ENCODE measurements around the gene P2RY8.

The P2RY8 gene

GRCh38 chrX:1536712-1537030 is 314 bp downstream of the P2RY8 start:
- no peak overlapping the region for H3K27ac ChIP-seq (ENCODE audit: low read length)
- H3K27me3 ChIP-seq (ENCODE audit: insufficient read depth, low read length), result no peaks in the 10 kb centered on the region
- H3K4me1 ChIP-seq (ENCODE audit: insufficient read depth, low read length), result no peaks in the 10 kb centered on the region
- H3K4me3 ChIP-seq (ENCODE audit: low read length), result no peak overlapping the region
- no peaks in the 10 kb centered on the region for H3K9me3 ChIP-seq (ENCODE audit: insufficient read depth, low read depth, low read length)
- H3K9ac ChIP-seq (ENCODE audit: low read depth, low read length), result no peak overlapping the region
- H3K36me3 ChIP-seq (ENCODE audit: insufficient read depth, low read depth, low read length), result no peaks in the 10 kb centered on the region

- no peak overlapping the region for H3K27ac ChIP-seq (ENCODE audit: low read length)
- no peak overlapping the region for H3K9ac ChIP-seq (ENCODE audit: low read depth, low read length)
- no peak overlapping the region for H3K4me3 ChIP-seq (ENCODE audit: low read length)
- H3K36me3 ChIP-seq (ENCODE audit: insufficient read depth, low read depth, low read length), result no peaks in the 10 kb centered on the region
- no peaks in the 10 kb centered on the region for H3K27me3 ChIP-seq (ENCODE audit: insufficient read depth, low read length)
- no peaks in the 10 kb centered on the region for H3K4me1 ChIP-seq (ENCODE audit: insufficient read depth, low read length)
- H3K9me3 ChIP-seq (ENCODE audit: insufficient read depth, low read depth, low read length), result no peaks in the 10 kb centered on the region
Observed at GRCh38 chrX:1535241-1536041, 1.5 kb downstream of the P2RY8 start.

- Histone ChIP-seq H3K4me1 (ENCODE audit: insufficient read depth, low read length) (no peaks in the 10 kb centered on the region), H3K9me3 (ENCODE audit: insufficient read depth, low read depth, low read length) (no peaks in the 10 kb centered on the region), H3K27ac (ENCODE audit: low read length) (no peak overlapping the region), H3K27me3 (ENCODE audit: insufficient read depth, low read length) (no peaks in the 10 kb centered on the region), H3K9ac (ENCODE audit: low read depth, low read length) (no peak overlapping the region), H3K4me3 (ENCODE audit: low read length) (no peak overlapping the region; the same call in 1 of the 2 replicates), H3K36me3 (ENCODE audit: insufficient read depth, low read depth, low read length) (no peaks in the 10 kb centered on the region)
Observed at GRCh38 chrX:1534301-1535168, 2.5 kb downstream of the P2RY8 start.

- no peaks in the 10 kb centered on the region for H3K27me3 ChIP-seq (ENCODE audit: insufficient read depth, low read length)
- H3K27ac ChIP-seq (ENCODE audit: low read length), result no peak overlapping the region
- H3K9ac ChIP-seq (ENCODE audit: low read depth, low read length), result no peak overlapping the region
- no peaks in the 10 kb centered on the region for H3K36me3 ChIP-seq (ENCODE audit: insufficient read depth, low read depth, low read length)
- H3K4me3 ChIP-seq (ENCODE audit: low read length), result no peak overlapping the region
- no peaks in the 10 kb centered on the region for H3K4me1 ChIP-seq (ENCODE audit: insufficient read depth, low read length)
- no peaks in the 10 kb centered on the region for H3K9me3 ChIP-seq (ENCODE audit: insufficient read depth, low read depth, low read length)
Observed at GRCh38 chrX:1533058-1533457, 3.9 kb downstream of the P2RY8 start.

- no peaks in the 10 kb centered on the region for H3K27me3 ChIP-seq (ENCODE audit: insufficient read depth, low read length)
- H3K27ac ChIP-seq (ENCODE audit: low read length), result no peak overlapping the region
- no peak overlapping the region for H3K4me3 ChIP-seq (ENCODE audit: low read length)
- no peaks in the 10 kb centered on the region for H3K4me1 ChIP-seq (ENCODE audit: insufficient read depth, low read length)
- H3K9ac ChIP-seq (ENCODE audit: low read depth, low read length), result no peak overlapping the region
- H3K9me3 ChIP-seq (ENCODE audit: insufficient read depth, low read depth, low read length), result no peaks in the 10 kb centered on the region; the same call in 1 of the 2 replicates
- H3K36me3 ChIP-seq (ENCODE audit: insufficient read depth, low read depth, low read length), result no peaks in the 10 kb centered on the region
Observed at GRCh38 chrX:1531096-1531890, 5.7 kb downstream of the P2RY8 start.

- H3K9ac ChIP-seq (ENCODE audit: low read depth, low read length), result no peak overlapping the region
- no peak overlapping the region for H3K4me3 ChIP-seq (ENCODE audit: low read length)
- H3K27me3 ChIP-seq (ENCODE audit: insufficient read depth, low read length), result no peaks in the 10 kb centered on the region
- no peaks in the 10 kb centered on the region for H3K36me3 ChIP-seq (ENCODE audit: insufficient read depth, low read depth, low read length)
- no peaks in the 10 kb centered on the region; the same call in 1 of the 2 replicates for H3K9me3 ChIP-seq (ENCODE audit: insufficient read depth, low read depth, low read length)
- no peaks in the 10 kb centered on the region for H3K4me1 ChIP-seq (ENCODE audit: insufficient read depth, low read length)
- H3K27ac ChIP-seq (ENCODE audit: low read length), result no peak overlapping the region
Observed at GRCh38 chrX:1529756-1530155, 7.2 kb downstream of the P2RY8 start.

- Histone ChIP-seq H3K27ac (ENCODE audit: low read length) (no peak overlapping the region), H3K9ac (ENCODE audit: low read depth, low read length) (no peak overlapping the region), H3K9me3 (ENCODE audit: insufficient read depth, low read depth, low read length) (no peaks in the 10 kb centered on the region; the same call in 1 of the 2 replicates), H3K4me1 (ENCODE audit: insufficient read depth, low read length) (no peaks in the 10 kb centered on the region), H3K36me3 (ENCODE audit: insufficient read depth, low read depth, low read length) (no peaks in the 10 kb centered on the region), H3K4me3 (ENCODE audit: low read length) (no peak overlapping the region), H3K27me3 (ENCODE audit: insufficient read depth, low read length) (no peaks in the 10 kb centered on the region)
Observed at GRCh38 chrX:1529328-1529727, 7.7 kb downstream of the P2RY8 start.

GRCh38 chrX:1528884-1529203 is 8.1 kb downstream of the P2RY8 start:
- Histone ChIP-seq H3K27me3 (ENCODE audit: insufficient read depth, low read length) (no peaks in the 10 kb centered on the region), H3K36me3 (ENCODE audit: insufficient read depth, low read depth, low read length) (no peaks in the 10 kb centered on the region), H3K27ac (ENCODE audit: low read length) (no peak overlapping the region), H3K4me1 (ENCODE audit: insufficient read depth, low read length) (no peaks in the 10 kb centered on the region), H3K4me3 (ENCODE audit: low read length) (no peak overlapping the region), H3K9me3 (ENCODE audit: insufficient read depth, low read depth, low read length) (no peaks in the 10 kb centered on the region; the same call in 1 of the 2 replicates), H3K9ac (ENCODE audit: low read depth, low read length) (no peak overlapping the region)

- Histone ChIP-seq H3K4me3 (ENCODE audit: low read length) (no peak overlapping the region), H3K27me3 (ENCODE audit: insufficient read depth, low read length) (no peaks in the 10 kb centered on the region), H3K9me3 (ENCODE audit: insufficient read depth, low read depth, low read length) (no peaks in the 10 kb centered on the region; the same call in 1 of the 2 replicates), H3K36me3 (ENCODE audit: insufficient read depth, low read depth, low read length) (no peaks in the 10 kb centered on the region), H3K27ac (ENCODE audit: low read length) (no peak overlapping the region), H3K9ac (ENCODE audit: low read depth, low read length) (no peak overlapping the region), H3K4me1 (ENCODE audit: insufficient read depth, low read length) (no peaks in the 10 kb centered on the region)
Observed at GRCh38 chrX:1528186-1528883, 8.7 kb downstream of the P2RY8 start.

- no peak overlapping the region for H3K4me3 ChIP-seq (ENCODE audit: low read length)
- H3K4me1 ChIP-seq (ENCODE audit: insufficient read depth, low read length), result no peaks in the 10 kb centered on the region
- no peaks in the 10 kb centered on the region; the same call in 1 of the 2 replicates for H3K9me3 ChIP-seq (ENCODE audit: insufficient read depth, low read depth, low read length)
- no peaks in the 10 kb centered on the region for H3K36me3 ChIP-seq (ENCODE audit: insufficient read depth, low read depth, low read length)
- no peak overlapping the region for H3K27ac ChIP-seq (ENCODE audit: low read length)
- no peak overlapping the region for H3K9ac ChIP-seq (ENCODE audit: low read depth, low read length)
- no peaks in the 10 kb centered on the region for H3K27me3 ChIP-seq (ENCODE audit: insufficient read depth, low read length)
Observed at GRCh38 chrX:1527457-1527856, 9.5 kb downstream of the P2RY8 start.

- Histone ChIP-seq H3K9me3 (ENCODE audit: insufficient read depth, low read depth, low read length) (no peaks in the 10 kb centered on the region; the same call in 1 of the 2 replicates), H3K27ac (ENCODE audit: low read length) (no peak overlapping the region), H3K36me3 (ENCODE audit: insufficient read depth, low read depth, low read length) (no peaks in the 10 kb centered on the region), H3K4me1 (ENCODE audit: insufficient read depth, low read length) (no peaks in the 10 kb centered on the region), H3K27me3 (ENCODE audit: insufficient read depth, low read length) (no peaks in the 10 kb centered on the region), H3K9ac (ENCODE audit: low read depth, low read length) (no peak overlapping the region), H3K4me3 (ENCODE audit: low read length) (no peak overlapping the region)
Observed at GRCh38 chrX:1526565-1526964, 10.4 kb downstream of the P2RY8 start.
